Ovary (tissue), 3 donors: ENCODE data around the gene ABCC1.

Experiments
- EP300 ChIP-seq: sonication (generic); formaldehyde crosslinking; IDR thresholded peaks from one replicate; pipeline ENCODE4 v1.6.1; 2017; ENCODE audit warnings: antibody characterized with exemption
- POLR2A ChIP-seq: fragments of 450-650 bp; IDR thresholded peaks from one replicate; pipeline ENCODE4 v1.6.1; 2017; ENCODE audit warnings: antibody characterized with exemption, mild to moderate bottlenecking, moderate library complexity
- TF ChIP-seq, protein P1 (sequence below), 3 donors: fragments of 450-650 bp in 2 of 3; fragments of 200-600 bp in 1 of 3; IDR thresholded peaks; one replicate each; pipeline versions ENCODE4 v1.5.1 to v1.8.0; 2016 to 2022; ENCODE audit warnings: antibody characterized with exemption in 3 of 3, mild to moderate bottlenecking in 1 of 3
- donor health status: DM: no; HTN: no; CAD: no.

DNA sequence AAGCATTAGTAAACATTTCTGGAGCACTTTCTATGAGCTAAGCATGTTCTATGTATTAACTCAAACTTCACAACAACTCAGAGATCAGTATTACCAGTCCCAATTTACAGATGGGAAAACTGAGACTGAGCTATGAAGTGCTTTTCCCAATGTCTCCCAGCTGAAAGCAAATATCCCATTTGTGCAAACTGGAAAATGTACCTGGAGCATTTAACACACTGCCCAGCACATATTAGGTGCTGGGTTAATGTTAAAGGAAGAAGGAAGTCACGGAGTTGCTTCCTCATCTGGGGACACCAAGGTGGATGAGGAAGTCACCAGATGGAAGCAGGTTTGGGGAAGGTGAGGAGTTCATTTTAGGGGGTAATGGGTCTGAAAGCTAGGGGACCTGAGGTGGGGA, 207.8 kb downstream of the ABCC1 start:
- TF ChIP-seq, protein P1, sequence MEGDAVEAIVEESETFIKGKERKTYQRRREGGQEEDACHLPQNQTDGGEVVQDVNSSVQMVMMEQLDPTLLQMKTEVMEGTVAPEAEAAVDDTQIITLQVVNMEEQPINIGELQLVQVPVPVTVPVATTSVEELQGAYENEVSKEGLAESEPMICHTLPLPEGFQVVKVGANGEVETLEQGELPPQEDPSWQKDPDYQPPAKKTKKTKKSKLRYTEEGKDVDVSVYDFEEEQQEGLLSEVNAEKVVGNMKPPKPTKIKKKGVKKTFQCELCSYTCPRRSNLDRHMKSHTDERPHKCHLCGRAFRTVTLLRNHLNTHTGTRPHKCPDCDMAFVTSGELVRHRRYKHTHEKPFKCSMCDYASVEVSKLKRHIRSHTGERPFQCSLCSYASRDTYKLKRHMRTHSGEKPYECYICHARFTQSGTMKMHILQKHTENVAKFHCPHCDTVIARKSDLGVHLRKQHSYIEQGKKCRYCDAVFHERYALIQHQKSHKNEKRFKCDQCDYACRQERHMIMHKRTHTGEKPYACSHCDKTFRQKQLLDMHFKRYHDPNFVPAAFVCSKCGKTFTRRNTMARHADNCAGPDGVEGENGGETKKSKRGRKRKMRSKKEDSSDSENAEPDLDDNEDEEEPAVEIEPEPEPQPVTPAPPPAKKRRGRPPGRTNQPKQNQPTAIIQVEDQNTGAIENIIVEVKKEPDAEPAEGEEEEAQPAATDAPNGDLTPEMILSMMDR (IDR thresholded peaks at IDR 0.05): no peak
- TF ChIP-seq EP300 (no peak), POLR2A (no peak)
